Lung microvascular endothelial cell (primary cell): ENCODE results near the gene LST1. TPM values are rescaled to one million over a fixed set of nuclear protein-coding genes. Genes with fewer than 3 reads are reported as not detected.

Source experiments
- total RNA-seq: library from RNA; depleted of rRNA; stranded (reverse); fragments of >200 nt; gene quantifications from 2 replicates; pipeline ENCODE4 v1.2.1, GENCODE V29; 2014

The LST1 gene
- total RNA-seq, 1 donor from 2014 or later = not detected

Other genes starting within 250 kb of the LST1 start
- 153 and 307 TPM in 2 replicates for gene HLA-B, start 229.1 kb upstream of the LST1 start, total RNA-seq
- gene MICA, start 182.7 kb upstream of the LST1 start, total RNA-seq = 15.3 and 31.4 TPM in 2 replicates
- gene MICB, start 88.1 kb upstream of the LST1 start, total RNA-seq = 5.0 and 9.8 TPM in 2 replicates
- not detected in 2 replicates for gene MCCD1, start 57.3 kb upstream of the LST1 start, total RNA-seq
- 180 and 306 TPM in 2 replicates for gene DDX39B, start 44.3 kb upstream of the LST1 start, total RNA-seq
- 0.20 and 0.22 TPM in 2 replicates for gene ATP6V1G2, start 39.7 kb upstream of the LST1 start, total RNA-seq
- gene NFKBIL1, start 38.7 kb upstream of the LST1 start, total RNA-seq = 17.9 and 23.0 TPM in 2 replicates
- gene LTA, start 14.0 kb upstream of the LST1 start, total RNA-seq = not detected in 2 replicates
- gene TNF, start 10.7 kb upstream of the LST1 start, total RNA-seq = not detected in 2 replicates
- gene LTB, start 3.9 kb upstream of the LST1 start, total RNA-seq = 6.7 and 9.2 TPM in 2 replicates
- gene NCR3, start 6.7 kb downstream of the LST1 start, total RNA-seq = not detected in 2 replicates
- not detected in 2 replicates for gene AIF1, start 29.0 kb downstream of the LST1 start, total RNA-seq
- 19.4 and 27.2 TPM in 2 replicates for gene PRRC2A, start 34.4 kb downstream of the LST1 start, total RNA-seq
- gene BAG6, start 66.4 kb downstream of the LST1 start, total RNA-seq = 88.3 and 111 TPM in 2 replicates
- 0.22 and 0.40 TPM in 2 replicates for gene APOM, start 69.6 kb downstream of the LST1 start, total RNA-seq
- gene C6orf47, start 74.5 kb downstream of the LST1 start, total RNA-seq = 15.5 and 24.0 TPM in 2 replicates
- gene GPANK1, start 78.7 kb downstream of the LST1 start, total RNA-seq = 8.5 and 12.1 TPM in 2 replicates
- gene CSNK2B, start 79.8 kb downstream of the LST1 start, total RNA-seq = 64.1 and 67.6 TPM in 2 replicates
- gene LY6G5B, start 83.7 kb downstream of the LST1 start, total RNA-seq = 0.44 and 1.2 TPM in 2 replicates
- 1.4 and 1.7 TPM in 2 replicates for gene LY6G5C, start 94.8 kb downstream of the LST1 start, total RNA-seq
- gene ABHD16A, start 117.0 kb downstream of the LST1 start, total RNA-seq = 41.2 and 69.8 TPM in 2 replicates
- not detected in 2 replicates for gene LY6G6F, start 120.6 kb downstream of the LST1 start, total RNA-seq
- not detected in 2 replicates for gene LY6G6D, start 129.1 kb downstream of the LST1 start, total RNA-seq
- not detected in 2 replicates for gene LY6G6C, start 135.5 kb downstream of the LST1 start, total RNA-seq
- not detected in 2 replicates for gene MPIG6B, start 137.1 kb downstream of the LST1 start, total RNA-seq
- gene DDAH2, start 143.0 kb downstream of the LST1 start, total RNA-seq = 109 and 159 TPM in 2 replicates
- 469 and 552 TPM in 2 replicates for gene CLIC1, start 150.3 kb downstream of the LST1 start, total RNA-seq
- gene MSH5, start 153.7 kb downstream of the LST1 start, total RNA-seq = 1.4 and 2.6 TPM in 2 replicates
- 1.6 and 2.0 TPM in 2 replicates for gene SAPCD1, start 176.4 kb downstream of the LST1 start, total RNA-seq
- under 0.01 and 0.40 TPM in 2 replicates for gene VWA7, start 191.1 kb downstream of the LST1 start, total RNA-seq
- gene VARS1, start 209.5 kb downstream of the LST1 start, total RNA-seq = 36.3 and 39.0 TPM in 2 replicates
- gene LSM2, start 220.7 kb downstream of the LST1 start, total RNA-seq = 29.2 and 29.8 TPM in 2 replicates
- 0.87 and 1.8 TPM in 2 replicates for gene HSPA1L, start 229.0 kb downstream of the LST1 start, total RNA-seq
- 40.8 and 93.3 TPM in 2 replicates for gene HSPA1A, start 229.3 kb downstream of the LST1 start, total RNA-seq
- gene HSPA1B, start 241.5 kb downstream of the LST1 start, total RNA-seq = 23.8 and 30.2 TPM in 2 replicates